ENCODE measurements around the gene TMEM158. TPM values are rescaled to one million over a fixed set of nuclear protein-coding genes. Genes with fewer than 3 reads are reported as not detected.

Gene TMEM158
- total and polyA plus RNA-seq, 10 of the 15 experiments (the other 5 are each of a cell fraction or from before 2014, with no cell fraction given), result not detected

- no peak for TF ChIP-seq CTCF (IDR thresholded peaks at IDR 0.05 in 2 of 3, conservative IDR thresholded peaks at IDR 0.05 in 1 of 3; ENCODE audit: control insufficient read depth in 2 of 3, extremely low read depth in 1 of 3, insufficient read depth in 1 of 3, low read depth in 3 of 3, low read length in 3 of 3)
- no peak for TF ChIP-seq FOS (IDR thresholded peaks at IDR 0.05; ENCODE audit: borderline replicate concordance, extremely low read depth, insufficient read length)
- no peak for TF ChIP-seq ATF3 (IDR thresholded peaks at IDR 0.05; ENCODE audit: borderline replicate concordance, extremely low read depth, low read depth, low read length)
- no peak for TF ChIP-seq ZBTB33 (IDR thresholded peaks at IDR 0.05)
Measured at GRCh38 chr3:45219694-45220093, 6.4 kb downstream of the TMEM158 start (continued).

GRCh38 chr3:45218578-45219390 is 7.3 kb downstream of the TMEM158 start:
- H3K36me3 ChIP-seq (ENCODE audit: control insufficient read depth in 2 of 2, insufficient read depth in 2 of 2, low read length in 1 of 2), result no peaks in the 10 kb centered on the region
- 14% methylated on average over 11 of the region's 11 CpGs for WGBS (ENCODE audit: insufficient coverage, insufficient replicate concordance, low lambda C conversion rate, missing lambda C conversion rate)
- no peak for FAIRE-seq
- BruUV-seq (replicated peaks), result no TSS peak
- no peak overlapping the region for H3K9ac ChIP-seq (ENCODE audit: control insufficient read depth, insufficient read depth, low read length)
- in situ Hi-C loops (cut with MboI), result no loop called here
- intact Hi-C loops (cut with micrococcal nuclease; ENCODE audit: unreplicated experiment), result loop anchor here (10.0 kb wide), 1 partner anchor 446 kb away; no protein-coding TSS in a partner anchor
- TF ChIP-seq HSF1 (IDR thresholded peaks at IDR 0.05; ENCODE audit: low read depth, low read length) (no peak), KLF5 (IDR thresholded peaks at IDR 0.05; ENCODE audit: partially characterized antibody) (no peak), ZZZ3 (IDR thresholded peaks at IDR 0.05; ENCODE audit: control insufficient read depth, insufficient read length, low read depth) (no peak), SREBF1 (IDR thresholded peaks at IDR 0.05; ENCODE audit: low read length) (no peak), LARP7 (IDR thresholded peaks at IDR 0.05) (no peak), SMARCA5 (IDR thresholded peaks at IDR 0.05) (no peak)
- ChIA-PET RAD21 (ENCODE audit: unreplicated experiment) (no interaction called here), POLR2A (no interaction called here), CTCF (interaction anchor here (1.7 kb wide), 1 partner anchor 9 kb away, joined by 4 read pairs; no protein-coding TSS in a partner anchor), SMC1A (ENCODE audit: uncharacterized antibody, unreplicated experiment) (interaction anchor here (1.5 kb wide), 1 partner anchor 178 kb away, joined by 5 read pairs; no protein-coding TSS in a partner anchor)
- H4K20me1 ChIP-seq (ENCODE audit: control insufficient read depth, insufficient read depth), result no peaks in the 10 kb centered on the region
- no peak for ATAC-seq
- H3K27me3 ChIP-seq (replicated peaks in 1 of 2; ENCODE audit: control insufficient read depth in 2 of 2, insufficient read depth in 2 of 2, low read length in 1 of 2), result peaks cover 2 to 4% of the 10 kb centered on the region in 2 experiments
- no peak overlapping the region for H3K27ac ChIP-seq (ENCODE audit: control insufficient read depth, insufficient read depth)
- no peak overlapping the region for H3K4me3 ChIP-seq
- no peaks in the 10 kb centered on the region for H3K9me3 ChIP-seq (replicated peaks; ENCODE audit: control insufficient read depth, insufficient read depth, low read length)
- H3K4me2 ChIP-seq (ENCODE audit: control insufficient read depth, insufficient read depth), result no peak overlapping the region
- no peaks in the 10 kb centered on the region for H3K79me2 ChIP-seq (ENCODE audit: control insufficient read depth, insufficient read depth, low read length)
- H3K4me1 ChIP-seq (ENCODE audit: control insufficient read depth, insufficient read depth, low read length), result no peaks in the 10 kb centered on the region
- no peak for DNase-seq (ENCODE audit: low read depth, low spot score)
- H2AFZ ChIP-seq (ENCODE audit: control insufficient read depth, low read depth, low read length), result no peak overlapping the region

Measured in GM12878 (cell line).